ENCODE data around the gene COL13A1. TPM values are rescaled to one million over a fixed set of nuclear protein-coding genes. Genes with fewer than 3 reads are reported as not detected.

The COL13A1 gene
- total and polyA plus RNA-seq, 12 donors, result 0.54 to 7.6 (median 1.9) TPM

DNA sequence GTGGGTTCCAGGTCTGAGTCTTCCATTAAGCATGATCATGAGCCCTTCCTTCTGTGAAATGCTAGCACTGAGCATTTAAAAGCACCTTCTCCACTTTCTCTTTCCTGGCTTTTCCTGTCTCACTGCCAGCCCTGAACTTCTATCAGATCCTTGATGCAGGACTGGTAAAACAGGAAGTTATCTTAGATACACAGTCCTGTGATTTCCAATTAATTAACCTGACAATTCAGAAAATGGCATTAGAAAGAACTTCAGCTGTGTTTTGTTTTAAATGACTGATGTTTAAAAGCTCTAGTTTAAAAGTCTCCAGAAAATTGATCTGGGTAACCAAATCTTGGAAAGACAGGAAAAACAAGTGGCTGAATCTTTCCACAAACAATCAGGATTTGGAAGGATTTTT, 172.0 kb downstream of the COL13A1 start:
- Histone ChIP-seq H3K36me3 (replicated peaks in 1 of 2) (no peaks in the 10 kb centered on the region), H3K27me3 (peaks cover 3% of the 10 kb centered on the region), H3K9me3 (replicated peaks in 1 of 3) (no peaks in the 10 kb centered on the region), H3K4me3 (no peak overlapping the region), H3K27ac (no peak overlapping the region), H3K4me1 (replicated peaks in 1 of 2) (no peaks in the 10 kb centered on the region)
- TF ChIP-seq, protein P1, sequence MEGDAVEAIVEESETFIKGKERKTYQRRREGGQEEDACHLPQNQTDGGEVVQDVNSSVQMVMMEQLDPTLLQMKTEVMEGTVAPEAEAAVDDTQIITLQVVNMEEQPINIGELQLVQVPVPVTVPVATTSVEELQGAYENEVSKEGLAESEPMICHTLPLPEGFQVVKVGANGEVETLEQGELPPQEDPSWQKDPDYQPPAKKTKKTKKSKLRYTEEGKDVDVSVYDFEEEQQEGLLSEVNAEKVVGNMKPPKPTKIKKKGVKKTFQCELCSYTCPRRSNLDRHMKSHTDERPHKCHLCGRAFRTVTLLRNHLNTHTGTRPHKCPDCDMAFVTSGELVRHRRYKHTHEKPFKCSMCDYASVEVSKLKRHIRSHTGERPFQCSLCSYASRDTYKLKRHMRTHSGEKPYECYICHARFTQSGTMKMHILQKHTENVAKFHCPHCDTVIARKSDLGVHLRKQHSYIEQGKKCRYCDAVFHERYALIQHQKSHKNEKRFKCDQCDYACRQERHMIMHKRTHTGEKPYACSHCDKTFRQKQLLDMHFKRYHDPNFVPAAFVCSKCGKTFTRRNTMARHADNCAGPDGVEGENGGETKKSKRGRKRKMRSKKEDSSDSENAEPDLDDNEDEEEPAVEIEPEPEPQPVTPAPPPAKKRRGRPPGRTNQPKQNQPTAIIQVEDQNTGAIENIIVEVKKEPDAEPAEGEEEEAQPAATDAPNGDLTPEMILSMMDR (IDR thresholded peaks at IDR 0.05), result no peak
- no peak for TF ChIP-seq POLR2A (IDR thresholded peaks at IDR 0.05)
- DNase-seq, result no peak
- intact Hi-C loops (cut with DNase I), result no loop called here

DNA sequence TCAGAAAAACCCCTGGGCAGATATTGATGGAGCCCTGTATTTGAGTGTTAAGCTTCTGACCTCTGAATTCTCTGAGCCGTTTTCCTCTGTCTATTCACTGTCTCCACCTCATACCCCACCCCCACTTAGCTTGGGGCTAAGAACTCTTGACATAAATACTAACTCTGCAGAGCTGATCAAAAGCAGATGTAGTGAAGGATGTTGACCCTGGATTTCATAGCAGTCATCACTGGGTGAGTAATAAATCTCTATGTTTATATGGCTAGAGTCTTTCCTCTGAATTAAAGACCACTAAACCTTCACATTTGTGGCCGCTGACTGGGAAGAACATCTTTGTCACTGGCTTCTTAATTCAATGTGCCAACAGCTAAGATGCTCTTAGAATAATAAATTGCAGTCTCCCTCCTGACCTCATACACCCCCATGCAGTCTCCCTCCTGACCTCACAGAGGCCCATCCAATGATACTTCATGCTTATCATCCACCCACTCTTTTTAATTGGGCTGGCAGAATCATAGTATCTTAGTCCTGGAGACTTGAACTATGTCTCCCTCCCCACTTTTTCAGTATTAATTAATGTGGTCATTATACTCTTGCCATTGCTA, 172.9 kb downstream of the COL13A1 start:
- WGBS, 4 donors, result 27 to 39% (median 38%) methylated on average over 2 of the region's 2 CpGs
- intact Hi-C loops (cut with DNase I), result no loop called here

DNA sequence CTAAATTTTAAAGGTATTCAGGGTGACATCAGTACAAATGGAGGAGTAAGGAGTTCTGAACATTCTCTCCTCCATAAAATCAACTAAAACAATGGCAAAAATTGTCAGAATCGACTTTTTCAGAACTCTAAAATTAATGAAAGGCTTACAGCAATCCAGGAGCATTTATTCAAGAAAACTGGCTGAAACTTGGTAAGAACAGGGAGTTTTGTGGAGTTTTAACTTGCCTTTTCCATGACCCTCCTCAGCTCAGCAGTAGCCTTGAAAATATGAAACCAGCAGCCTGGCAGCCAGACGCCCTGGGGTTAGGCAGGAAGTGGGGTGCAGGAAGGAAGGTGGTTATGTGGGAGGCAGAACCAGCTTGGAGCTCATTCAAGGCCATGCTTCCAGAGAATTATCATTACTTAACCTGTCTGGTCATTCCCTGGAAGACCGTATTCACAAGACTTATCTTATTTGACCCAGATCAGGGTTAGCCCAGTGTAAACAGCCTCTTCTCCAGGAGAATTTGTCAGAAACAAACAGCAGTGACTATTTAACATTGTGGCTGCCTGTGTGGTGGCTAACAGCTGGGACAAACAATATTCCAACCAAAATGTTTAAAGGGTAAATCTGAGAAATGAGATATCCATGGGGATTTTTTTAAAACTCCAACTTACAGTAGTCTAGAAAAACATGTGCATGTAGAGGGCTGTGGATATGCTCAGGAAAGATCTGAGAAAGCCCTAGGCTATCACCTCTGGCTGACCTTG, 175.3 kb downstream of the COL13A1 start:
- Histone ChIP-seq H3K4me3 (no peak overlapping the region), H3K36me3 (replicated peaks in 1 of 2) (no peaks in the 10 kb centered on the region), H3K4me1 (replicated peaks in 1 of 2) (no peaks in the 10 kb centered on the region), H3K27ac (no peak overlapping the region), H3K9me3 (replicated peaks in 1 of 3) (no peaks in the 10 kb centered on the region), H3K27me3 (peaks cover 5% of the 10 kb centered on the region)
- WGBS, 4 donors, result 35 to 52% (median 39%) methylated on average over 3 of the region's 3 CpGs
- intact Hi-C loops (cut with DNase I), result no loop called here
- DNase-seq, result no peak
- TF ChIP-seq, protein P1 (IDR thresholded peaks at IDR 0.05), result no peak
- no peak for TF ChIP-seq POLR2A (IDR thresholded peaks at IDR 0.05)

More for the DNA sequence above, 172.9 kb downstream of the COL13A1 start:
- TF ChIP-seq POLR2A (IDR thresholded peaks at IDR 0.05), result no peak
- no peak for DNase-seq
- no peak overlapping the region for H3K4me3 ChIP-seq
- no peaks in the 10 kb centered on the region for H3K4me1 ChIP-seq (replicated peaks in 1 of 2)
- peaks cover 5% of the 10 kb centered on the region for H3K27me3 ChIP-seq
- no peak overlapping the region for H3K27ac ChIP-seq
- no peaks in the 10 kb centered on the region for H3K36me3 ChIP-seq (replicated peaks in 1 of 2)
- H3K9me3 ChIP-seq (replicated peaks in 1 of 3), result no peaks in the 10 kb centered on the region

DNA sequence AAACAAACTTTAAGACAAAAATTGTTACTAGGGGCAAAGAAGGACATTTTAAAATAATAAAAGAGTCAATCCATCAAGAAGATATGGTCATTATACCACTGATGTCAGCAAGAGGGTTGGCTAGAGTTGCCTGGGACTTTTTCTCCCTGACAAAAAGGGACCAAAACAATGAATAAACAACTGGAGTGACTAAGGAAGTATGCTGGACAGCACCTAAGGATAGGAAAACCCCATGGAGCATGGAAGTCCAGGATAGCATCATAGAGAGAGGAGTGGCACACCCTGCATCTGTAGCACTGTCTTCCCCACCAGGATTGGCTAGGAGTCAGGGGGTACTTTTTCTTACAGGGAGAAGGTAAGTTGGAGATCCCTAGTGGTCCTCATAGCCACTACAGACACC, 177.5 kb downstream of the COL13A1 start:
- TF ChIP-seq POLR2A (IDR thresholded peaks at IDR 0.05), result no peak
- TF ChIP-seq, protein P1 (IDR thresholded peaks at IDR 0.05), result no peak
- H3K36me3 ChIP-seq (replicated peaks in 1 of 2), result no peaks in the 10 kb centered on the region
- peaks cover 14% of the 10 kb centered on the region for H3K27me3 ChIP-seq
- no peak overlapping the region for H3K4me3 ChIP-seq
- DNase-seq, result no peak
- no peak overlapping the region for H3K27ac ChIP-seq
- no peaks in the 10 kb centered on the region for H3K9me3 ChIP-seq (replicated peaks in 1 of 3)
- H3K4me1 ChIP-seq (replicated peaks in 1 of 2), result no peaks in the 10 kb centered on the region
- intact Hi-C loops (cut with DNase I), result no loop called here

DNA sequence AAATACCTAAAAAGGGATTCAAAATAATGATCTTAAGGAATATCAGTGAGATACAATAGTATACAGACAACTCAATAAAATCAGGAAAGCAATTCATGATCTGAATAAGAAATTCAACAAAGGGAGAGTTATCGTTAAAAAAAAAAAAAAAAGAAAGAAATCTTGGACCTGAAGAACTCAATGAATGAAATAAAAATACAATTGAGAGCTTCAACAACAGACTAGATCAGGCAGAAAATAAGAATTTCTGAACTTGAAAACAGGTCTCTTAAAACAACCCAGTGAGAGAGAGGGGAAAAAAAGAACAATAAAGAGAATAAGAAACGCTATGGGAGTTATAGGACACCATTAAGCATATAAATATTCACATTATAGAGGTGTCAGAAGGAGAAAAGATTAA, 179.0 kb downstream of the COL13A1 start:
- no peak for TF ChIP-seq POLR2A (IDR thresholded peaks at IDR 0.05)
- TF ChIP-seq, protein P1 (IDR thresholded peaks at IDR 0.05), result no peak
- Histone ChIP-seq H3K4me3 (no peak overlapping the region), H3K27ac (no peak overlapping the region), H3K27me3 (peaks cover 18% of the 10 kb centered on the region), H3K36me3 (replicated peaks in 1 of 2) (no peaks in the 10 kb centered on the region), H3K9me3 (replicated peaks in 1 of 3) (no peaks in the 10 kb centered on the region), H3K4me1 (replicated peaks in 1 of 2) (no peaks in the 10 kb centered on the region)
- no peak for DNase-seq
- intact Hi-C loops (cut with DNase I), result no loop called here
- 75 to 88% (median 83%) methylated on average over 2 of the region's 2 CpGs for WGBS, 4 donors

Measured in adrenal gland (tissue), 12 donors.